Tibial nerve (tissue), 4 donors: ENCODE results near the gene SFXN5.

Experiments used
- CTCF ChIP-seq, 5 experiments: fragments of 200-600 bp in 3 of 5; fragments of 450-650 bp in 2 of 5; sonication (generic) in 3 of 5; IDR thresholded peaks; one replicate each; pipeline ENCODE4 v1.5.1; 2016 to 2019; ENCODE audit warnings: antibody characterized with exemption in 5 of 5, mild to moderate bottlenecking in 3 of 5, moderate library complexity in 2 of 5
- EP300 ChIP-seq, 2 donors: sonication (generic); formaldehyde crosslinking; IDR thresholded peaks; one replicate each; pipeline ENCODE4 v1.6.1; 2017; ENCODE audit warnings: antibody characterized with exemption in 2 of 2, mild to moderate bottlenecking in 1 of 2
- POLR2A ChIP-seq, 2 donors: fragments of 450-650 bp; IDR thresholded peaks; one replicate each; pipeline ENCODE4 v1.6.1; 2017; ENCODE audit warnings: antibody characterized with exemption in 2 of 2, mild to moderate bottlenecking in 2 of 2, moderate library complexity in 2 of 2

GRCh38 chr2:72983500-72984161 is 87.9 kb downstream of the SFXN5 start:
- TF ChIP-seq CTCF (IDR thresholded peaks at IDR 0.05) (no peak), POLR2A (IDR thresholded peaks at IDR 0.05) (no peak), EP300 (IDR thresholded peaks at IDR 0.05) (no peak)
